Astrocyte (in vitro differentiated cells and primary cell): ENCODE results near the gene PLA2G1B.

ENCODE experiments used
- EZH2 ChIP-seq: IDR thresholded peaks from 2 replicates; pipeline ENCODE4 v1.6.1; 2012; ENCODE audit warnings: mild to moderate bottlenecking, low read length, inconsistent platforms; ENCODE audit not compliant: insufficient read depth
- TF ChIP-seq, protein P1 (sequence below): IDR thresholded peaks from 2 replicates; pipeline ENCODE4 v1.5.1; 2011; ENCODE audit warnings: low read depth, mild to moderate bottlenecking, inconsistent platforms, low read length, moderate library complexity; ENCODE audit not compliant: insufficient read depth

DNA sequence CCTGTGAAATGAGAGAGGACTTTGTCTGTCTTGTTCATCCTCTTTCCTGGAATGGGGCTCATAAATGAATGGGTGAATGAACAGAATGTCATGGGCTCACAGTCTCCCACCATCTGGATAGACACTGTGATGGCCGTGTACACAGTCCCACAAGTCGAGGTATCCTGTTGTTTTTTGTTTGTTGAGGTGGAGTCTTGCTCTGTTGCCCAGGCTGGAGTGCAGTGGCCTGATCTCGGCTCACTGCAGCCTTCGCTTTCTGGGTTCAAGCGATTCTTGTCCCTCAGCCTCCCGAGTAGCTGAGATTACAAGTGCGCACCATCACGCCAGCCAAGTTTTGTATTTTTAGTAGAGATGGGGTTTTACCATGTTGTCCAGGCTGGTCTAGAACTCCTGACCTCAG, 16.1 kb upstream of the PLA2G1B start:
- TF ChIP-seq, protein P1, sequence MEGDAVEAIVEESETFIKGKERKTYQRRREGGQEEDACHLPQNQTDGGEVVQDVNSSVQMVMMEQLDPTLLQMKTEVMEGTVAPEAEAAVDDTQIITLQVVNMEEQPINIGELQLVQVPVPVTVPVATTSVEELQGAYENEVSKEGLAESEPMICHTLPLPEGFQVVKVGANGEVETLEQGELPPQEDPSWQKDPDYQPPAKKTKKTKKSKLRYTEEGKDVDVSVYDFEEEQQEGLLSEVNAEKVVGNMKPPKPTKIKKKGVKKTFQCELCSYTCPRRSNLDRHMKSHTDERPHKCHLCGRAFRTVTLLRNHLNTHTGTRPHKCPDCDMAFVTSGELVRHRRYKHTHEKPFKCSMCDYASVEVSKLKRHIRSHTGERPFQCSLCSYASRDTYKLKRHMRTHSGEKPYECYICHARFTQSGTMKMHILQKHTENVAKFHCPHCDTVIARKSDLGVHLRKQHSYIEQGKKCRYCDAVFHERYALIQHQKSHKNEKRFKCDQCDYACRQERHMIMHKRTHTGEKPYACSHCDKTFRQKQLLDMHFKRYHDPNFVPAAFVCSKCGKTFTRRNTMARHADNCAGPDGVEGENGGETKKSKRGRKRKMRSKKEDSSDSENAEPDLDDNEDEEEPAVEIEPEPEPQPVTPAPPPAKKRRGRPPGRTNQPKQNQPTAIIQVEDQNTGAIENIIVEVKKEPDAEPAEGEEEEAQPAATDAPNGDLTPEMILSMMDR, result no peak
- TF ChIP-seq EZH2, result no peak
